Stimulated activated CD4-positive, alpha-beta T cell treated with anti-CD3 and anti-CD28 coated beads, TNF-alpha, amount 100 ng/mL, for 4 hours (primary cell): Measurements from ENCODE around the gene SLC26A6.

Experiments used
- DNase-seq, 3 experiments: peaks; one replicate each; pipeline ENCODE4 v3.0.0-alpha.2; 2020; ENCODE audit warnings: low read depth in 3 of 3

The SLC26A6 gene

DNA sequence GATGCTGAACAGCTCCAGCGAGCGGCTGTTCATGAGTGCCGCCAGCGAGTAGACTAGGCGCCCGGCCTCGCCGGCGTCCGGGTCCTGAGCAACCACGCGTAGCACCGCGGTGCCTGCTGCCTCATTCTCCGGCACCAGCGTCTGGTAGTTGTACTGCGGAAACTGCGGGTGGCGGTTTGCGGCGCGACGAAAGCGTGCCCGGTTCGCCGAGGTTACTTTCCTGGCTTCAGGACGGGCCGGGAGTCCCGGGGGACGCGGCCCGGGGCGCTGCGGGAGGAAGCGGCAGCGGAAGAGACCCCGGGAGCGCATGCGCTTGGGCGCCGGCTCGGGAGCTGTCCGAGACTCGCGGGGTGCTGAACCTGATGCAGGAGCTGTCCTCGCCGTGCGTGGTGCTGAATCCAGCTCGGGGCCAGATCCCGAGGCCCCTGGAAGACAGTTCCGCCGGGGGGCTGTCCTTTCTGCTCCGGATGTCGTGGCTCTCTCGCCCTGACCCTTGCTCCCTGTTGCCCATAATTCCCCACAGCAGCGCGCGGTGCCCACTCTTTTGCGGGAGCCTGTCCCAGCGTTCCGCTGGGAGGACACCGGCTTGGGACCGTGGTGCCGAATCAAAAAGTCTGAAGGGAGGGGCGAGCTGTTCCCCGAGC is 26.4 kb upstream of the SLC26A6 start:
- peak; percentile 49 to 57 (median 56) for DNase-seq

DNA sequence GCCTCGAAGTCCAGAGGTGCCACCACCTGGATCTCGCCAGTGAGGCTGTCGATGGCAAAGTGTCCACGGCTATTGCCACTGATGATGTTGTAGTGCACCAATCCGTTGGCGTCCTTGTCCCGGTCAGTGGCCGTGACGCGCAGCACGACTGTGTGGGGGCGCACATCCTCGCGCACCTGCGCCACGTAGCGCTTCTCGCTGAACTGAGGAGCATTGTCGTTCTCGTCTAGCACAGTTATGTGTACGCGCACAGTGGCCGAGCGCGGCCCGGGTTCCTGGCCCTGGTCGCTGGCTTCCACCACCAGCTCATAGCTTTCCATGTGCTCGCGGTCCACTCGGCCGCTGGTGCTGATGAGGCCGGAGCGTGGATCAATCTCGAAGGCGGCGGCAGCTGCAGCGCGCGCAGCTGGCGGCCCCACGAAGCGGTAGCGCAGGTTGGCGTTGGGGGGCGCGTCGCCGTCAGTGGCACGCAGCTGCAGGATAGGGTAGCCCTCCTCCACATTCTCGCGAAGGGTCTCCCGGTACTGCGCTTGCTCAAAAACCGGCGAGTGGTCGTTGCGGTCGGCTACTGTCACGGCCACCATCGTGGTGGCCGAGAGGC is 25.6 kb upstream of the SLC26A6 start:
- no peak for DNase-seq

DNA sequence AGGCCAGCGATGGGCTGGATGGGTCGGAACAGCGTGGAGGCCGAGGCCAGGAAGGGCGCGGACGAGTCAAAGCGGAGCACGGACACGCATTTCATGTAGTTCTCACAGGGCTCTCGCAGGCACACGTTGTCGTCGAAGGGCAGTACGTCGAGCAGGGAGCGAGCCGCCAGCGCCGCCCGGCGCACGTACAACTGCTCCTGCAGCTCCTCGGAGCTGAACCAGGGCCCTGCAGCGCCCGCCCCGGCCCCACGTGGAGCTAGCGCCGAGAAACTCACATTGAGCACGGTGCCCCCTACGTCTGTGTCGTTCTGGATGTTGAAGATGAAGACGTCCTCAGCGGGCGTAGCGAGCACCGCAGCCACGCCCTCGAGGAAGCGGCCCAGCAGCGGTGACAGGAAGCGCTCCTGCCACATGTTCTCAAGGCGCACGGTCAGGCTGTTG is 21.6 kb upstream of the SLC26A6 start:
- DNase-seq = peak in 1 of 3 experiments; percentile 19

- peak; percentile 77 to 84 (median 80) for DNase-seq
Observed at GRCh38 chr3:48656061-48656840, 21.0 kb upstream of the SLC26A6 start.

GRCh38 chr3:48655606-48656005 is 20.3 kb upstream of the SLC26A6 start:
- DNase-seq = peak in 2 of 3 experiments; percentile 59

- DNase-seq = no peak
Observed at GRCh38 chr3:48655063-48655462, 19.8 kb upstream of the SLC26A6 start.

GRCh38 chr3:48652923-48653715 is 17.9 kb upstream of the SLC26A6 start:
- DNase-seq = no peak

DNA sequence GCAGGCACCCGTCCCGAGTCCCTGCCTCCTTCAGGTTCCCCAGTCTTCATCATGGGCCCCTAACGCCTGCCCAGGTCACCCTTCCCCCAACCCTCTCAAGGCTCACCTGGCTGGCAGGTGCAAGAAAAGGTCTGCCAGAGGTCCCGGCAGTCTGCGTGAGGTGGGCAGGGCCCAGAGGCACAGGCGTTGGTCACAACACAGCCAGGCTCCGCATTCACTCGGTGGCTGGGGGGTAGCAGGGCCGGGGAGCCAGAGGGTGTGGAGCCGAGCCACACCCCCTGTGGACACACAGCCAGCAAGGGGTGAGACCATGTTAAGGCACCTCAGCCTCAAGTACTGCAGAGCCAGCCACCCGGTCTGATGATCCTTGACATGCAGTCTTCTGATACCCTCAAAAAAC is 16.5 kb upstream of the SLC26A6 start:
- DNase-seq = no peak

DNA sequence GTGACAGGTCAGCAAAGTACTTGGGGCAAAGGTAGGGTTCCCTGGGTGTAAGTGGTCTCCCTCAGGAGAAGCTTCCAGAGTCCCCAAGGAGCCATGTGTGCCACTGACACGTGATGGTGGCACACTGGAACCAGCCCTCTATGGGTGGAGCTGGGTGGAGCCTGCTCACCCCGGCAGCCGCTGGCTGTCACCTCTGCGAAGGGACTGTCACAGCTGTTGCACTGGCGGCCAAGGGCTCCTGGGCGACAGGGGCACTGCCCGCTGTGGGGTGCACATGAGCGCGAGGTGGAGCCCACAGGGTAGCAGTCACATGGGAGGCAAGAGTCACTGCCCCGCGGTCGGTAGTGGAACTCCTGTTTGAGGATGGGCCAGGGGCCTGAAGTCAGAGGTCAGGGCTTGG is 15.5 kb upstream of the SLC26A6 start:
- DNase-seq = no peak

- DNase-seq = no peak
Observed at GRCh38 chr3:48648188-48648850, 13.1 kb upstream of the SLC26A6 start.

DNA sequence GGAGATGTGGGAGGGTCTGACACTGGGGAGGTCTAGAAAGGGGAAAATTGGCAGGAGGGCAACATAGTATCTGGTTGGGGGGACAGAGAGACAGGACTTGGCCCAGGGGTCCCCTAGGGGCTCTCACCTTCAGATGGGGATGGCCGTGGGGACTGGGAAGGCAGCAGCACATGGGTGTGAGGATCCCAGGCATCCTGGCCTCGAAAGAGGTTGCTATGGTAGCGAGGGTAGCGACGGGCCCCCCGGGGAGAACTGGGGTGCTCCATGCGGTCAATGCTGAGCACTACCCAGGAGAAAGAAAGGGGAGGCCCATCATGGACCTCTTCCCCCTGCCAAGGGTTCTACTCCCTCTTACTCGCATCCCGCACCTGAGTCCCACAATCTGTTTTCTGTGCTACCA is 12.5 kb upstream of the SLC26A6 start:
- DNase-seq = no peak

DNA sequence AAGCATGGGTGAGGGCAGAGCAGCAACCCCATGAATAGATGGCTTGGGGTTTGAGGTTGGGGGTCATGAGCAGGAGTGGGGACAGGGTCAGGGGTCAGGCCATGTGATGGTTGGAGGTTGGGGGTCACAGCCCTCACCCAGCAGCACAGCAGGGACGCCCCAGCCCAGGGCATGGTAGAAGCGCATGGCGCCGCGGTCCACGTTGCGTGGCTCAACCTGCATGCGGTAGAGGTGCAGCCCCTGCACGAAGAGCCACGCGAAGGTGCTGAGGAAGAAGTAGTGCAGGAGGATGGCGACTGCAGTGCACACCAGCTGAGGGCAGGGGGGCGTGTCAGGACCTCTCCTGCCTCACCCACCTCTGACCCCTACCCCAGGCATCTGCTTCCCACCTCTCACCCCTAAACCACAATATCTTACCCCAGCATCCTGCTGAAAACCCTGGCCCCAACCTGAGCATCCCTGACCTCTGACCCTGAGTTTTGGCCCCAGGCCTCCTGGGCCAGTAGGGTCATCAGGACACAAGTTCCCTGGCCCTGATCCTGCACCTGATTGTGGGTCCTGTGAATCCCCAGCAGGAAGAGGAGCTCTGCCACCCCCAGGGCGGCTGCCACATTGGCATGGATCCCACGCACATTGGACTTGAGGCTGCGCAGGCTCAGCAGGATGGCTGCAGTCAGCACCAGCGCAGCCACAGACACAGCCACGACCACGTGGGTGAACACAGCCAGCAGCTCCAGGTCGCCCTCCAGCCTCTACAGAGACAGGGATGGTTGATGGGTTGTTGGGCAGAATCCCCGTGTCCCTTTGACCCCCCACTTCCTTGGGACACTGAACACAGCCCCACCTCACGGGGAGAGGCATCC is 9.9 kb upstream of the SLC26A6 start:
- DNase-seq = no peak

DNA sequence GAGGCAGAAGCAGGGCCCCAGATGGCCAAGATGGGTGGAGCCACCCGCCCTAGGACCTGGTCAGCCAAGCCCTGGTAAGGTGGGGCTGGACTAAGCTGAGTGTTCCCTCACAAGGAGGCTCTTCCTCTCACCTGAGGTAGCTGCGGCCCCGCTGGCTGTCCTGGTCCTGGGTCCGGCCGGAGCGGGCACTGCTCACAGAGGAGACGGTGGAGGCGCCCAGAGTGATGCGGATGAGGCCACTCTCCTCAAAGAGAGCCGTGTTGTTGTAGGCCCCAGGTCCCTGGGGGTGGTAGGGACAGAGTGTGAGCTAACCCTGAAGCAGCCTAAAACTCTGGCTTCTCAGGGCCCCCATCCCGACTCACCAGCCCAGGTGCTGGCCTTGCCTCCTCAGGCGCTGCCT is 7.3 kb upstream of the SLC26A6 start:
- no peak for DNase-seq

DNA sequence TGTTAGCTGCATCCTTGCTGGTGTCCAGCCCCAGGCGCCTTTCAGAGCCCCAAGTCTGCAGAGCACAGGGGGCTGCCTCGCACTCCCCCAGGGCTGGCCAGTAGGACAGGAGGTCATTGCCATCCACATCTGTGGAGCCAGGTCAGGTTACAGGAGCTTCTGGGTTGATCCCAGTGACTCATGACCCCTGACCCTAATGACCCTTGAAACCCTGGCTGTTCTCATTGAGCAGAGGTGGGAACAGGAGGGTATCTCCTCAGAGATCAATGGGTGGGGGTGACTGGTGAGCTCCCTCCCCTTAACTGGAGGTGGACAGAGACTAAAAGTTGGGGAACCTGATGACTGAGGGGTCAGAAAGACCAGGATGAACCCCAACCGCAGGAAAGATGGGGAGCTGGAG is 6.1 kb upstream of the SLC26A6 start:
- no peak for DNase-seq

DNA sequence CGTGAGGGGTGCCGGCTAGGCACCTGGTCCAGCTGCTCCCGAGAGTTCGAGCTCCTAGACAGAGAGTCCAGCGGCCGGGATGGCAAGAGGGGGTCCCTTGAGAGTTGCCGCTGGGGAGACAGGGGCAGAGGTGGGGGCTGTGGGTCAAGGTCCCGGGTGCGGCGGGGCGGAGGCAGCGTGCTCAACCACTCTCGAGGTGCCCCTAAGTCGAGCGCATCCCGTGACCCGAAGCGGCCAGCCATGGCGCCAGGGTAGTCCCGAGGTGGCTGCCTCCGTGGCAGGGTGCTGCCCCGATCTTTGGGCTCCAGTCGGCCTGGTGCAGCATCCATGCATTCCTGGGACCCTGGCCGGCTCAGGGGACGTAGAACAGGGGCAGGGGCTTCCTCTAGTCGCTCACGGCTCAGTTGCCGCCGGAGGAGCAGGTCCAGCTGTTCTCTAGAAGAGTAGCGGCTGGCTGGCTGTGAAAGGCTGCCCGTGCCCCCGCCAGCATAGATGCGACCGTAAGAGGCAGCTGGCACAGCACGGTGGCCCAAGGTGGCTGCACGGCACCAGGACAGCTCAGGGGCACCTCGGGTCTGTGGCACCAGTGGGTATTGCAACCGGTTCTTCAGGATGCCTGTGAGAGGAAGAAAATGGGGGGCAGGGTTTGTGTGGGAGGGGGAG is 4.8 kb upstream of the SLC26A6 start:
- no peak for DNase-seq

- no peak for DNase-seq
Observed at GRCh38 chr3:48637305-48637704, 2.0 kb upstream of the SLC26A6 start.

GRCh38 chr3:48636149-48636655 is 941 bp upstream of the SLC26A6 start:
- DNase-seq = no peak

- peak; percentile 26 to 45 (median 36) for DNase-seq
Observed at GRCh38 chr3:48634661-48635221, 520 bp downstream of the SLC26A6 start.

- no peak for DNase-seq
Observed at GRCh38 chr3:48633743-48634142, 1.5 kb downstream of the SLC26A6 start.

GRCh38 chr3:48633256-48633655 is 2.0 kb downstream of the SLC26A6 start:
- DNase-seq = no peak
